ENCODE data around the gene FKBP1A.

FKBP1A gene

DNA sequence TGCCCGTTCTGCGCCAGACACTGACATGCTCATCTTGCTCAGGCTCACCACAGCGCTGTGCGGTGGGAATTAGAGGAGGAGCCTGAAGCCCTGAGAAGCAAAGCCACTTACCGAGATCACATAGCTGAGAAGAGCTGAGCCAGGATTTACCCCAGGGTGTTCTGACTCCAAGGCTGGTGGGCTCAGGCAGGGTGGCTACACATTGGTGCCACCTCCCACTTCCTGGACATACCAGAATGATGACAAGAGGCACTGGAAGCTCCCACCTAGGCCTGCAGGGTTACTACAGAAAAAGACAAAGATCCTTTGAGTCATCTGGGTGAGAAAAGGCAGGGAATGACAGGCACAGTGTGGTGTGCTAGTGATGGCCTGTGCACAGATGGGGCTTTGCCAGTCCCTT, 24.4 kb upstream of the FKBP1A start:
- TF ChIP-seq NFIC (IDR thresholded peaks at IDR 0.05) (no peak), ZBTB7A (IDR thresholded peaks at IDR 0.05; ENCODE audit: low read depth) (no peak), CEBPB (IDR thresholded peaks at IDR 0.05) (no peak), CREB1 (IDR thresholded peaks at IDR 0.05; ENCODE audit: low read depth) (no peak), EGR1 (IDR thresholded peaks at IDR 0.05) (no peak), RAD21 (IDR thresholded peaks at IDR 0.05; ENCODE audit: low read depth) (no peak), TEAD4 (IDR thresholded peaks at IDR 0.05) (no peak), TCF12 (IDR thresholded peaks at IDR 0.05; ENCODE audit: low read depth) (no peak), YY1 (IDR thresholded peaks at IDR 0.05; ENCODE audit: low read depth) (no peak), TAF1 (IDR thresholded peaks at IDR 0.05; ENCODE audit: low read depth) (no peak), EP300 (IDR thresholded peaks at IDR 0.05; ENCODE audit: borderline replicate concordance) (no peak), FOXM1 (IDR thresholded peaks at IDR 0.05; ENCODE audit: borderline replicate concordance, low read depth) (no peak)
- TF ChIP-seq, protein P1, sequence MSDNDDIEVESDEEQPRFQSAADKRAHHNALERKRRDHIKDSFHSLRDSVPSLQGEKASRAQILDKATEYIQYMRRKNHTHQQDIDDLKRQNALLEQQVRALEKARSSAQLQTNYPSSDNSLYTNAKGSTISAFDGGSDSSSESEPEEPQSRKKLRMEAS (IDR thresholded peaks at IDR 0.05), result no peak
- TF ChIP-seq, protein P2, sequence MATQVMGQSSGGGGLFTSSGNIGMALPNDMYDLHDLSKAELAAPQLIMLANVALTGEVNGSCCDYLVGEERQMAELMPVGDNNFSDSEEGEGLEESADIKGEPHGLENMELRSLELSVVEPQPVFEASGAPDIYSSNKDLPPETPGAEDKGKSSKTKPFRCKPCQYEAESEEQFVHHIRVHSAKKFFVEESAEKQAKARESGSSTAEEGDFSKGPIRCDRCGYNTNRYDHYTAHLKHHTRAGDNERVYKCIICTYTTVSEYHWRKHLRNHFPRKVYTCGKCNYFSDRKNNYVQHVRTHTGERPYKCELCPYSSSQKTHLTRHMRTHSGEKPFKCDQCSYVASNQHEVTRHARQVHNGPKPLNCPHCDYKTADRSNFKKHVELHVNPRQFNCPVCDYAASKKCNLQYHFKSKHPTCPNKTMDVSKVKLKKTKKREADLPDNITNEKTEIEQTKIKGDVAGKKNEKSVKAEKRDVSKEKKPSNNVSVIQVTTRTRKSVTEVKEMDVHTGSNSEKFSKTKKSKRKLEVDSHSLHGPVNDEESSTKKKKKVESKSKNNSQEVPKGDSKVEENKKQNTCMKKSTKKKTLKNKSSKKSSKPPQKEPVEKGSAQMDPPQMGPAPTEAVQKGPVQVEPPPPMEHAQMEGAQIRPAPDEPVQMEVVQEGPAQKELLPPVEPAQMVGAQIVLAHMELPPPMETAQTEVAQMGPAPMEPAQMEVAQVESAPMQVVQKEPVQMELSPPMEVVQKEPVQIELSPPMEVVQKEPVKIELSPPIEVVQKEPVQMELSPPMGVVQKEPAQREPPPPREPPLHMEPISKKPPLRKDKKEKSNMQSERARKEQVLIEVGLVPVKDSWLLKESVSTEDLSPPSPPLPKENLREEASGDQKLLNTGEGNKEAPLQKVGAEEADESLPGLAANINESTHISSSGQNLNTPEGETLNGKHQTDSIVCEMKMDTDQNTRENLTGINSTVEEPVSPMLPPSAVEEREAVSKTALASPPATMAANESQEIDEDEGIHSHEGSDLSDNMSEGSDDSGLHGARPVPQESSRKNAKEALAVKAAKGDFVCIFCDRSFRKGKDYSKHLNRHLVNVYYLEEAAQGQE (IDR thresholded peaks at IDR 0.05; ENCODE audit: low read depth), result no peak
- TF ChIP-seq, protein P3, sequence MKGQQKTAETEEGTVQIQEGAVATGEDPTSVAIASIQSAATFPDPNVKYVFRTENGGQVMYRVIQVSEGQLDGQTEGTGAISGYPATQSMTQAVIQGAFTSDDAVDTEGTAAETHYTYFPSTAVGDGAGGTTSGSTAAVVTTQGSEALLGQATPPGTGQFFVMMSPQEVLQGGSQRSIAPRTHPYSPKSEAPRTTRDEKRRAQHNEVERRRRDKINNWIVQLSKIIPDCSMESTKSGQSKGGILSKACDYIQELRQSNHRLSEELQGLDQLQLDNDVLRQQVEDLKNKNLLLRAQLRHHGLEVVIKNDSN (IDR thresholded peaks at IDR 0.05), result no peak

DNA sequence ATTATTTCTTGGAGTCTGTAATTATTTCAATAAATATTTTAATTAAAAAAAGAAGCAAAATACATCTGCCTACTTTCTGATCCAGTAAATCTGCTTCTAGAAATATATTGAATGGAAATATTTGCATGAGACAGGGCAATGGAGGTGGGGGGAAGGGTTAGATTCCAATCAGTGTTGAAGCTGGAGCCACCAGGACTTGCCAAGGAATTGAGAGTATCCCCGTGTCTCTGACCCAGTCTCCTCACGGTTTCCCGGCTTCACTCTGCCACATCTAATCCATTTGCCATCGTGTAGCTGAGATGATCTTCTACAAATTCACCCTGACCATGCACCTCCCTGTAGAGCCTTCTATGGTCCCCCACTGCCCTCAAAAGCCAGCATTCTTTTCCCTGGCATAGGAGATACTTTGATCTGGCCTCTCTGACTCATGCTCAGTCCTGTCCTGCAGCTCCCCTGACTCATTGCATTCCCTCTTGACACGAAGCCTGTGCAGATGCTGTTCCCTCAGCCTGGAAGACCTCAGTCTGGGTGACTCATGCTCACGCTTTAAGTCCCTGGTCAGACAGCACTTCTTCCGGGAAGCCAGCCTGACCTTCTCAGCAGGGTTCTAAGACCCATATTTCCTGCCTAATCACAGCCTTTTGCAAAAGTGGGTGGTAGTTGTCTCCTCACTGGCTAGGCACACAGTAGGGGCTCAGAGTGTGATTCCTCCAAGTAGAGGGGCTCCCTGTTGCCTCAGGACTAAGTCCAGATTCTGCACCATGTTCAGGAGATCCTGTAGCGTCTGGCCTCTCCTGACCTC, 23.0 kb upstream of the FKBP1A start:
- TF ChIP-seq, protein P1 (IDR thresholded peaks at IDR 0.05), result 0 out of 2 replicates have a peak, but pooled peaks have one; percentile 17
- TF ChIP-seq EP300 (IDR thresholded peaks at IDR 0.05; ENCODE audit: borderline replicate concordance) (peak; percentile 14; the same call in 1 of the 2 replicates), TEAD4 (IDR thresholded peaks at IDR 0.05) (peak; percentile 34; the same call in 1 of the 2 replicates)
- TF ChIP-seq, protein P3 (IDR thresholded peaks at IDR 0.05), result no peak

DNA sequence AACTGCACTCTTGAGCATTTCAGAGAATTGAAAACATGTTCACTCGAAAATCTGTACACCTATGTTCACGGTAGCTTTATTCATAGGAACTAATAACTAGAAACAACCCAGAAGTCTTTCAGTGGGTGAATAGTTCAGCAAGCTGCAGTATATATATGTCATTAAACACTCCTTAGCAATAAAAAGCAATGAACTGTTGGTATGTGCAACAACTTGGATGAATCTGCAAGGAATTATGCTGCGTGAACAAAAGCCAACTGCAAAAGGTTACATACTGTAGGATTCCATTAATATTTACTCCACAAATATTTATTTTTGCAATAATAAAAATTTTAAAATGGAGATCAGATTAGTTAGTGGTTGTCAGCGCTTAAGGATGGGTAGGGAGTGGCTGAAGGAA, 22.1 kb upstream of the FKBP1A start:
- TF ChIP-seq NFIC (IDR thresholded peaks at IDR 0.05) (no peak), RAD21 (IDR thresholded peaks at IDR 0.05; ENCODE audit: low read depth) (no peak), ZBTB7A (IDR thresholded peaks at IDR 0.05; ENCODE audit: low read depth) (no peak), CEBPB (IDR thresholded peaks at IDR 0.05) (no peak), YY1 (IDR thresholded peaks at IDR 0.05; ENCODE audit: low read depth) (no peak), TEAD4 (IDR thresholded peaks at IDR 0.05) (no peak), FOXM1 (IDR thresholded peaks at IDR 0.05; ENCODE audit: borderline replicate concordance, low read depth) (no peak), TCF12 (IDR thresholded peaks at IDR 0.05; ENCODE audit: low read depth) (no peak)
- TF ChIP-seq, protein P1 (IDR thresholded peaks at IDR 0.05), result no peak
- TF ChIP-seq, protein P2 (IDR thresholded peaks at IDR 0.05; ENCODE audit: low read depth), result no peak
- TF ChIP-seq, protein P3 (IDR thresholded peaks at IDR 0.05), result no peak

DNA sequence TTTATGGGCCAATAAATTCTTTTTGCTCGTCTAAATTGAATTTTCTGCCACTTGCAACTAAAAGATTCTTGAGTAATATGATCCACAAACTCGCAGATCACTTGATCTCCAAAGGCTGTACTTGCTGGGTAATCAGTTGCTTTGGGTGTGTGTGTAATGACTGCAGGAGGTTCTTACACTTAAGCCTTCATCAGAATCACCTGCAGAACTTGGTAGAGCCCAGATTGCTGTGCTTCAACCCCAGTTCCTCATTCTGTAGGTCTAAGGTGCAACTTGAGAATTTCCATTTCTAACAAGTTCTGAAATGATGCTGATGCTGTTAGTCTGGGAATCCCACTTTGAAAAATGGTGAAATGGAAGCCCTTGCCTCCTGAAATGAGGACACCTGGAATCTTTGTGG, 12.9 kb upstream of the FKBP1A start:
- TF ChIP-seq ZBTB7A (IDR thresholded peaks at IDR 0.05; ENCODE audit: low read depth) (no peak), EP300 (IDR thresholded peaks at IDR 0.05; ENCODE audit: borderline replicate concordance) (no peak)
- TF ChIP-seq, protein P1 (IDR thresholded peaks at IDR 0.05), result no peak

DNA sequence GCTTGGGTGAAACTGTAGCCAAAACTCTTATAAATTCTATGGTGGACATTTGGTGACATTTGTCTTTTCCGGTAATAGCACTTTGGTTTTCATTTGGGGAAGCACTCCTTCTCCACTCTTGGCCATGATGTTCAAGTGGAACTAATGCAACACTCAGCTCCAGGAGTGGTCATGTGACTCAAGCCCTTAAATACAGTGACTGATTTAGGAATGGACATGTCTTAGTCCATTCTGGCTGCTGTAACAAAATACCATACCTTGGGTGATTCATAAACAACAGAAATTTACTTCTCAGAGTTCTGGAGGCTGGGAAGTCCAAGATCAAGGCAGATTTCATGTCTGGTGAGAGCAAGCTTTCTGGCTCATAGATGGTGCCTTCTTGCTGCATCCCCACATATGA, 10.8 kb upstream of the FKBP1A start:
- TF ChIP-seq TCF12 (IDR thresholded peaks at IDR 0.05; ENCODE audit: low read depth) (no peak), ZBTB7A (IDR thresholded peaks at IDR 0.05; ENCODE audit: low read depth) (no peak), YY1 (IDR thresholded peaks at IDR 0.05; ENCODE audit: low read depth) (no peak), EP300 (IDR thresholded peaks at IDR 0.05; ENCODE audit: borderline replicate concordance) (no peak), CEBPB (IDR thresholded peaks at IDR 0.05) (no peak), TEAD4 (IDR thresholded peaks at IDR 0.05) (no peak), RAD21 (IDR thresholded peaks at IDR 0.05; ENCODE audit: low read depth) (no peak), EGR1 (IDR thresholded peaks at IDR 0.05) (no peak), TAF1 (IDR thresholded peaks at IDR 0.05; ENCODE audit: low read depth) (no peak), FOXM1 (IDR thresholded peaks at IDR 0.05; ENCODE audit: borderline replicate concordance, low read depth) (no peak)
- TF ChIP-seq, protein P3 (IDR thresholded peaks at IDR 0.05), result no peak
- TF ChIP-seq, protein P1 (IDR thresholded peaks at IDR 0.05), result no peak
- TF ChIP-seq, protein P2 (IDR thresholded peaks at IDR 0.05; ENCODE audit: low read depth), result no peak

All from Ishikawa (cell line).